Ovary (tissue), 9 donors: ENCODE results near the gene PAIP1. TPM values are rescaled to one million over a fixed set of nuclear protein-coding genes. Genes with fewer than 3 reads are reported as not detected.

ENCODE experiments used
- DNase-seq, 5 donors: peaks; one replicate each; pipeline ENCODE4 v3.0.0-alpha.2; 2019 to 2020
- H3K27ac ChIP-seq, 2 donors: fragments of 200-600 bp; one replicate each; pipeline versions ENCODE4 v1.5.1 to v1.8.0; 2019 to 2022
- H3K27me3 ChIP-seq: fragments of 200-600 bp; one replicate; pipeline ENCODE4 v1.8.0; 2022
- H3K36me3 ChIP-seq: fragments of 200-600 bp; sonication (generic); one replicate; pipeline ENCODE4 v1.5.1; 2019
- H3K4me1 ChIP-seq: one replicate; pipeline ENCODE4 v1.8.1; 2013; ENCODE audit warnings: mild to moderate bottlenecking, moderate library complexity; ENCODE audit not compliant: insufficient read depth
- H3K4me3 ChIP-seq: fragments of 200-600 bp; sonication (generic); one replicate; pipeline ENCODE4 v1.5.1; 2017
- H3K9me3 ChIP-seq, 2 donors: fragments of 200-600 bp in 1 of 2; sonication (generic) in 1 of 2; one replicate each; pipeline versions ENCODE4 v1.5.1 to v1.8.1; 2013 to 2019; ENCODE audit warnings: mild to moderate bottlenecking in 1 of 2, moderate library complexity in 1 of 2
- CTCF ChIP-seq, 3 donors: fragments of 450-650 bp in 2 of 3; fragments of 200-600 bp in 1 of 3; IDR thresholded peaks; one replicate each; pipeline versions ENCODE4 v1.5.1 to v1.8.0; 2016 to 2022; ENCODE audit warnings: antibody characterized with exemption in 3 of 3, mild to moderate bottlenecking in 1 of 3
- EP300 ChIP-seq: sonication (generic); formaldehyde crosslinking; IDR thresholded peaks from one replicate; pipeline ENCODE4 v1.6.1; 2017; ENCODE audit warnings: antibody characterized with exemption
- POLR2A ChIP-seq: fragments of 450-650 bp; IDR thresholded peaks from one replicate; pipeline ENCODE4 v1.6.1; 2017; ENCODE audit warnings: antibody characterized with exemption, mild to moderate bottlenecking, moderate library complexity
- WGBS, 3 donors: extraction: QIAGEN DNeasy Blood & Tissue Kit in 1 of 3; methylation state at CpG; one replicate each; pipeline versions ENCODE4 v1.1.5 to v1.1.7; 2013 to 2017; 5-methylcytosine and 5-hydroxymethylcytosine counted together
- intact Hi-C, 4 donors: fragments of 100-400 bp; cut with DNase I; formaldehyde crosslinking; loops; one replicate each; pipeline versions ENCODE4 v1.11.0 to v1.15.1; 2022 to 2023
- polyA plus RNA-seq, 2 donors: library from polyadenylated mRNA; stranded (reverse); fragments of 200-250 nt in 1 of 2; fragments of 350-450 nt in 1 of 2; fragmentation: Illumina TruSeq in 1 of 2; extraction: RNeasy Lipid Tissue Mini Kit (QIAGEN cat#74804) in 1 of 2; gene quantifications; one replicate each; pipeline ENCODE4 v1.2.3, GENCODE V29; 2013 to 2014
- total RNA-seq, 7 donors: library from RNA; depleted of rRNA in 2 of 7; stranded (reverse); fragments of >200 nt in 2 of 7; fragmentation: NEBNext Ultra II Directional in 3 of 7; extraction: Animal tissue kit (Norgen Biotek cat#: 25700) in 3 of 7; gene quantifications; one replicate each; pipeline versions ENCODE4 v1.1.0 to v1.2.4, GENCODE V29; 2016 to 2023
- donor health status: DM: no; HTN: no; CAD: no; lungs with moderate emphysema.
- donor health status: DM: no; HTN: no; CAD: no.
- donor health status: Bipolar disorder and iron deficiency.
- donor health status: DM: yes; HTN: yes; CAD: no.
- donor health status: DM: no; HTN: no; CAD: no.
- donor health status: DM: yes; HTN: yes; CAD: no.

Gene PAIP1
- total and polyA plus RNA-seq, 9 donors: 45.3 to 75.8 (median 61.6) TPM

GRCh38 chr5:43592363-43592762, 35.5 kb upstream of the PAIP1 start:
- TF ChIP-seq POLR2A (no peak), EP300 (no peak), CTCF (IDR thresholded peaks at IDR 0.05) (no peak)
- Histone ChIP-seq H3K36me3 (no peaks in the 10 kb centered on the region), H3K9me3 (no peaks in the 10 kb centered on the region), H3K4me3 (no peak overlapping the region), H3K27me3 (no peaks in the 10 kb centered on the region), H3K4me1 (no peaks in the 10 kb centered on the region), H3K27ac (no peak overlapping the region)
- intact Hi-C loops: no loop called here
- no peak for DNase-seq

- H3K36me3 ChIP-seq: no peaks in the 10 kb centered on the region
- no peak for DNase-seq
- no peak overlapping the region for H3K27ac ChIP-seq
- TF ChIP-seq CTCF (IDR thresholded peaks at IDR 0.05) (no peak), EP300 (no peak), POLR2A (no peak)
- intact Hi-C loops: no loop called here
- no peaks in the 10 kb centered on the region for H3K9me3 ChIP-seq
- H3K4me3 ChIP-seq: no peak overlapping the region
- H3K4me1 ChIP-seq: no peaks in the 10 kb centered on the region
- H3K27me3 ChIP-seq: no peaks in the 10 kb centered on the region
These were observed 33.8 kb upstream of the PAIP1 start for GRCh38 chr5:43590700-43591099.

GRCh38 chr5:43589310-43589709, 32.4 kb upstream of the PAIP1 start:
- WGBS, 3 donors: 89 to 94% (median 90%) methylated on average over 1 of the region's 1 CpG
- H3K9me3 ChIP-seq: no peaks in the 10 kb centered on the region
- H3K36me3 ChIP-seq: no peaks in the 10 kb centered on the region
- intact Hi-C loops: no loop called here
- DNase-seq: no peak
- TF ChIP-seq EP300 (no peak), CTCF (IDR thresholded peaks at IDR 0.05) (no peak), POLR2A (no peak)
- H3K27ac ChIP-seq: no peak overlapping the region
- H3K4me3 ChIP-seq: no peak overlapping the region
- H3K4me1 ChIP-seq: no peaks in the 10 kb centered on the region
- no peaks in the 10 kb centered on the region for H3K27me3 ChIP-seq

- Histone ChIP-seq H3K36me3 (no peaks in the 10 kb centered on the region), H3K27me3 (no peaks in the 10 kb centered on the region), H3K27ac (no peak overlapping the region), H3K4me1 (no peaks in the 10 kb centered on the region), H3K4me3 (no peak overlapping the region), H3K9me3 (no peaks in the 10 kb centered on the region)
- intact Hi-C loops: no loop called here
- DNase-seq: no peak
- TF ChIP-seq POLR2A (no peak), EP300 (no peak), CTCF (IDR thresholded peaks at IDR 0.05) (no peak)
- 36 to 56% (median 53%) methylated on average over 1 of the region's 1 CpG for WGBS, 3 donors
These were observed 32.0 kb upstream of the PAIP1 start for GRCh38 chr5:43588842-43589241.
